DND-41 (cell line): ENCODE results near the gene SLC25A36.

Source experiments
- ATAC-seq: fragments of 200-7000 bp; cut with Tn5 transposase; 3 replicates; pipeline ENCODE4 v1.9.1; 2021; ENCODE audit warnings: low read depth; ENCODE audit not compliant: insufficient read depth
- DNase-seq: peaks from one replicate; pipeline ENCODE4 v3.0.0-alpha.2; 2020
- H2AFZ ChIP-seq: 2 replicates; pipeline ENCODE4 v1.6.0; 2012; ENCODE audit warnings: low read depth, low read length
- H3K27ac ChIP-seq: 2 replicates; pipeline ENCODE4 v1.5.1; 2012; ENCODE audit warnings: low read length, inconsistent platforms
- H3K27me3 ChIP-seq: fragments of 200-600 bp; sonication (generic); 2 replicates; pipeline ENCODE4 v1.6.0; 2012; ENCODE audit warnings: low read length, mild to moderate bottlenecking, inconsistent platforms; ENCODE audit not compliant: insufficient read depth, poor library complexity
- H3K36me3 ChIP-seq: 2 replicates; pipeline ENCODE4 v1.5.1; 2012; ENCODE audit warnings: low read length, inconsistent platforms; ENCODE audit not compliant: insufficient read depth
- H3K4me1 ChIP-seq: 2 replicates; pipeline ENCODE4 v1.5.1; 2012; ENCODE audit warnings: mild to moderate bottlenecking, low read length; ENCODE audit not compliant: insufficient read depth
- H3K4me2 ChIP-seq: 2 replicates; pipeline ENCODE4 v1.6.0; 2012; ENCODE audit warnings: mild to moderate bottlenecking, moderate library complexity, low read length, inconsistent platforms; ENCODE audit not compliant: insufficient read depth
- H3K4me3 ChIP-seq, 2 experiments: fragments of 200-600 bp in 1 of 2; shearing (Covaris generic) in 1 of 2; 2 replicates each; pipeline ENCODE4 v1.5.1; 2012 to 2016; ENCODE audit warnings: inconsistent platforms in 2 of 2, low read length in 2 of 2, mild to moderate bottlenecking in 2 of 2, low read depth in 1 of 2, moderate library complexity in 1 of 2
- H3K79me2 ChIP-seq: 2 replicates; pipeline ENCODE4 v1.6.0; 2012; ENCODE audit warnings: low read length, inconsistent platforms; ENCODE audit not compliant: insufficient read depth
- H3K9ac ChIP-seq: 2 replicates; pipeline ENCODE4 v1.6.0; 2012; ENCODE audit warnings: low read depth, mild to moderate bottlenecking, inconsistent platforms, low read length, moderate library complexity
- H3K9me3 ChIP-seq: 2 replicates; pipeline ENCODE4 v1.5.1; 2012; ENCODE audit warnings: low read length, moderate library complexity, mild to moderate bottlenecking, inconsistent platforms; ENCODE audit not compliant: insufficient read depth, severe bottlenecking
- H4K20me1 ChIP-seq: 2 replicates; pipeline ENCODE4 v1.6.0; 2012; ENCODE audit warnings: low read length; ENCODE audit not compliant: insufficient read depth
- EZH2 ChIP-seq: IDR thresholded peaks from 3 replicates; pipeline ENCODE4 v1.6.1; 2012; ENCODE audit warnings: borderline replicate concordance, low read depth, mild to moderate bottlenecking, moderate library complexity, low read length, inconsistent platforms; ENCODE audit not compliant: severe bottlenecking
- TF ChIP-seq, protein P1 (sequence below): IDR thresholded peaks from 2 replicates; pipeline ENCODE4 v1.5.1; 2012; ENCODE audit warnings: borderline replicate concordance, low read length, moderate library complexity, mild to moderate bottlenecking; ENCODE audit not compliant: poor library complexity, severe bottlenecking; ENCODE audit errors: extremely low read depth

The SLC25A36 gene

GRCh38 chr3:140920029-140920428 lies 21.6 kb upstream of the SLC25A36 start:
- ATAC-seq (no peak), DNase-seq (no peak)
- Histone ChIP-seq H3K27me3 (peaks cover 7% of the 10 kb centered on the region), H2AFZ (no peak overlapping the region), H3K9me3 (no peaks in the 10 kb centered on the region), H3K4me1 (no peaks in the 10 kb centered on the region), H3K36me3 (no peaks in the 10 kb centered on the region), H4K20me1 (no peaks in the 10 kb centered on the region), H3K4me3 (no peak overlapping the region), H3K9ac (no peak overlapping the region), H3K4me2 (no peak overlapping the region), H3K27ac (no peak overlapping the region), H3K79me2 (no peaks in the 10 kb centered on the region)
- no peak for TF ChIP-seq EZH2
- TF ChIP-seq, protein P1, sequence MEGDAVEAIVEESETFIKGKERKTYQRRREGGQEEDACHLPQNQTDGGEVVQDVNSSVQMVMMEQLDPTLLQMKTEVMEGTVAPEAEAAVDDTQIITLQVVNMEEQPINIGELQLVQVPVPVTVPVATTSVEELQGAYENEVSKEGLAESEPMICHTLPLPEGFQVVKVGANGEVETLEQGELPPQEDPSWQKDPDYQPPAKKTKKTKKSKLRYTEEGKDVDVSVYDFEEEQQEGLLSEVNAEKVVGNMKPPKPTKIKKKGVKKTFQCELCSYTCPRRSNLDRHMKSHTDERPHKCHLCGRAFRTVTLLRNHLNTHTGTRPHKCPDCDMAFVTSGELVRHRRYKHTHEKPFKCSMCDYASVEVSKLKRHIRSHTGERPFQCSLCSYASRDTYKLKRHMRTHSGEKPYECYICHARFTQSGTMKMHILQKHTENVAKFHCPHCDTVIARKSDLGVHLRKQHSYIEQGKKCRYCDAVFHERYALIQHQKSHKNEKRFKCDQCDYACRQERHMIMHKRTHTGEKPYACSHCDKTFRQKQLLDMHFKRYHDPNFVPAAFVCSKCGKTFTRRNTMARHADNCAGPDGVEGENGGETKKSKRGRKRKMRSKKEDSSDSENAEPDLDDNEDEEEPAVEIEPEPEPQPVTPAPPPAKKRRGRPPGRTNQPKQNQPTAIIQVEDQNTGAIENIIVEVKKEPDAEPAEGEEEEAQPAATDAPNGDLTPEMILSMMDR: no peak

- Histone ChIP-seq H3K4me2 (no peak overlapping the region), H3K9me3 (no peaks in the 10 kb centered on the region), H3K79me2 (no peaks in the 10 kb centered on the region), H3K4me1 (no peaks in the 10 kb centered on the region), H3K27me3 (peaks cover 4% of the 10 kb centered on the region), H2AFZ (no peak overlapping the region), H3K4me3 (no peak overlapping the region), H3K9ac (no peak overlapping the region), H4K20me1 (no peaks in the 10 kb centered on the region), H3K27ac (no peak overlapping the region), H3K36me3 (no peaks in the 10 kb centered on the region)
- ATAC-seq (peak; percentile 37; the same call in 1 of the 3 replicates), DNase-seq (no peak)
- TF ChIP-seq, protein P1: peak; percentile 50
- no peak for TF ChIP-seq EZH2
These were observed 19.0 kb upstream of the SLC25A36 start for GRCh38 chr3:140922634-140923033.

DNA sequence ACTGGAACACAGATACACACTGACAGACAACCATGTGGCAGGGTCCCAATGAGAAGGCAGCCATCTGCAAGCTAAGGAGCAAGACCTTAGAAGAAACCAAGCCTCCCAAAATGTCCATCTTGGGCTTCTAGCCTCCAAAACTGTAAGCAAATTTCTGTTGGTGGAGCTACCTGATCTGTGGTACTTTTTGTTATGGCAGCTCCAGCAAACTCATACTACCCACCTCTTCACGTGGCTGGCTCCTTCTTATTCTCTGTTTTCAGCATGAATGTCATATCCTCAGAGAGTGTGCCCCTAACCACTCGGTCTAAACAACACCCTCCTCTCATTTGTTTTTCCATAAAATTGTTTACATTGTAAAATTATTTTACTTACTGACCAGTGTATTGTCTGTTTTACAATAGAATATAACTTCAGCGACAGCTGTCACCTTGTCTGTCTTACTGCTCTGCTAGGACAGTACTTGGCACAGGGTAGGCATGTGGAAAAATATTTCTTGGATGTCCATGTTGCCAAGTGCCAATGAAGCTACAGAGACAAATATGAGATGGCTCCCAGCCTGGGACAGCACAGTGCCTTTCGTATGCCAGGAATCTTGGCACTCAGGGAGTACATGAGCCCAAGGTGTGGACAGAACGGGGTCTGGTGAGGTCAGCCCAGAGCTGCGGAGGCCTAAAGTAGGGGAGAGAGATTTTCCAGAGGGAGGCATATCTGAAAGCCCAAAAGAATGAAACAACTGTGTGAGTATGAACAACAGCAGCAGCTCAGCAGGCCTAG lies 17.4 kb upstream of the SLC25A36 start:
- TF ChIP-seq, protein P1: no peak
- TF ChIP-seq EZH2: no peak
- no peak overlapping the region for H3K4me3 ChIP-seq
- H3K79me2 ChIP-seq: no peaks in the 10 kb centered on the region
- H3K4me2 ChIP-seq: no peak overlapping the region
- no peak overlapping the region for H3K9ac ChIP-seq
- no peaks in the 10 kb centered on the region for H3K9me3 ChIP-seq
- ATAC-seq (no peak), DNase-seq (no peak)
- H3K27ac ChIP-seq: no peak overlapping the region
- no peak overlapping the region for H2AFZ ChIP-seq
- peaks cover 1% of the 10 kb centered on the region for H3K27me3 ChIP-seq
- no peaks in the 10 kb centered on the region for H4K20me1 ChIP-seq
- no peaks in the 10 kb centered on the region for H3K36me3 ChIP-seq
- H3K4me1 ChIP-seq: no peaks in the 10 kb centered on the region
